GM21528 (cell line): Measurements from ENCODE around the gene TRIP12.
"Not testable (repeated sequence)": the region's sequence is repeated elsewhere in the genome, so short reads cannot be mapped to it uniquely, and the experiment has no call there.

Experiments used
- ATAC-seq: cut with Tn5 transposase; IDR thresholded peaks from one replicate; pipeline ENCODE4 v1.9.1; 2021; ENCODE audit warnings: mild to moderate bottlenecking, moderate library complexity; ENCODE audit not compliant: unreplicated experiment, low FRiP score

The TRIP12 gene

DNA sequence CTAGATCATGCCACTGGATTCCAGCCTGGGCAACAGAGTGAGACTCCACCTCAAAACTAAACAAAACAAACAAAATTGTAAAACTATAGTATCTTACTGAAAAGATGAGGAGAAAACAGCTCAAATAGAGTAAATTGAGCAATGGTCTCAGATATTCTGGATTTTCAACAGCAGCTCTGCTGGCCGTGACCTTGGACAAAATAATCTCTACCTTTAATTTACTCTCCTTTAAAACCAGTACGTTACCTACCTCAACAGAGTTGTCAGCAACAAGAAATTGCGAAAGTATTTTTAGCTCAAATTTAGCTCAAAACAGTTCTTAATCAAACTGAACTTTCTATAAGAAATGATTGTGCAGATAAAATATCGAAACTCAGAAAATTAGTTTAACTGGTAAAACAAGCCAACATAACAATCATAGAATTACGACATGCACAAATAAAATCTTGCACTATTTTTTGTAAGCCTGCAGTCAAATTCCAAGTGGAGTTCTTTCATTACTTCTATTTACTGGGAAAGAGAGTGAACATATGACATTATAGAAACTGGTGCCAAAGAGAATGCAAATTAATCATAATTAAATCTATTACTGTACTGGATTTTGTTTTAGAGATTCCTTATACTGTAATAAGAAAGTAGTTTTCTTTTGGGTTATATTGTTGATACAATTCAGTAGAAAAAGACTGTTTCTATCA is 40.8 kb downstream of the TRIP12 start:
- ATAC-seq, result no peak

DNA sequence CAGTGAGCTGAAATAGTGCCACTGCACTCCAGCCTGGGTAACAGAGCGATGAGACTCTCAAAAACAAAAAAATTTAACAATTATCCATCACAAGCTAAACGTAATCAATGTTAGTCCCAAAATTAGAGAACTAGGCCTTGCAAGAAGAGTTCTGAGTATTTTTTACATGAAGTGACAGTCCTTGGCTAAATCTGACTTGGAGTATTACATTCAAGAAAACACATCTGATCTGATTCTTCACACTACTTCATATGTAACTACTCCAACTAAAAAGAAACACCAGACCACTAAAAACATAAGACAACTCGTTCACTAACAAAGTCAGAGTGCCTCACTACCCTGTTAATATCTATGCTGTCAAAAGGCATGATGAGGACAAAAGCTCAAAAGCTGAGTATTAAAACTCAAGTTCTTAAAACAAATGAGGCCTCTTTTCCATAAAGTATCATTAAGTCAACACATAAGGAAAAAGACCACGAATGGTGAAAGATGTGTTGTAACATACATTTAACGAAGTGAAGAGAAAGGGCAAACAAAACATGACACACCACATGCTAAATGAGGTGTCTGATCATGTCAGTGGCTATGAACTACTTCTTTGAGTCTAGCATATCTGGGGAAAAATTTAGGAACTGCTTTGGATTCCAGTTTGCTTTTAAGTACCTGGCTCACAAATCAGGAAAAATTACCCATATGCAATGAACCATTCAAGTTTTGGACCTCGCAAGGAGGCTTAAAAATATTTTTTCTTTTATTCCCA is 42.4 kb downstream of the TRIP12 start:
- ATAC-seq, result no peak

DNA sequence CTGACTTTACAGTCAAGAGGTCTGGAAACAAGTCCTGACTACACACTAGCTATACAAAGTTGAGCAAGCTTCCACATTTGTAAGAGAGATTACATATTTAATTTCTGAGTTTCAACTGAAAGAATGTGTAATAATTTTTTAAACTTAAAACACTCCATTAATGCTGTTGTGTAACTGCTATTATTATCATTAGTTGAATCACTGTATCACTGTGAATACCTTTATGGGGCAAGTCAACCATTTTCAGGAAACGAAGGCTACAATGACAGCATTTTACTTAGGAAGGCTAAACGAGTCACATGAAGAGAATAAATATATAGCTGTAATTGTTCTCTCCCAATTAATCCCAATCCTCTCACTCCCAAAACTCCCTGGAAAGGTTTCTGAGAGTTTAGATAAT is 46.3 kb downstream of the TRIP12 start:
- no peak for ATAC-seq

DNA sequence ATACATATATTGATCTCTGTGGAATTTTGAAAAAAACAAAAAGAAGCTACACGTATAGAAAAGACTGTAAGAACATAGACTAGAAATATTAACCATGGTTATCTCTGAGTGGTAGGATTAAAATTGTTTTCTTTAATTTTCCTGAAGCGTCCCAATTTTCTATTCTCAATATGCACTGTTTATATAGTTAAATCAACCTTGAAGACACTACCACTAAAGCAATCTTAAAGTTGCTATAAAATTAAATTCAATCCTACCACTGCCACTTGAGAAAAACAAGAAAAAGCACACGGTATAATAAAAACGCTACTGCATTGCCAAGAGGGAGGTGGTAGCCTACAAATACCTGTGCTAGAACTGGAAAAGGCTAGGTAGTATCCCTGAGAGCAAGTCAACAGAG is 47.2 kb downstream of the TRIP12 start:
- ATAC-seq, result no peak

DNA sequence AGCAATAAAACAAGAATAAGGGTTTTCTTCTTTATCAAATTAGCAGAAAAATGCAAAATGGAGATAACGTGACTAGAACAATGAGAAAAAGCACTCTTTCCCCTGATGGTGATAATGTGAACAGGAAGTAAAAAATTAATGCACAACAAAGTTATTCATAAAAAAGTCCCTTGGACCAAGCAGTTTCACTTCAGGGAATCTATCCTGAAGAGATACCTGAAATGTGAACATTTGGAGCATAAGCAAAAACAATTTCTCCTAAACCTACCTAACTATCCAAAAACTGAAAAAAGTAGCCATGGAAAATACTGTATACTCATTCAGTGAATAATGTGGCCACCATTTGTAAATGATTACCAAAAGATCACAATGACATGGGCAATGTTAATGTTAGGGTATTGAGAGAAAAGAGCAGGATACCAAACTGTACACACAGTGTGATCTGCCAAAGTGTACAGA is 48.7 kb downstream of the TRIP12 start:
- peak; percentile 76 for ATAC-seq

DNA sequence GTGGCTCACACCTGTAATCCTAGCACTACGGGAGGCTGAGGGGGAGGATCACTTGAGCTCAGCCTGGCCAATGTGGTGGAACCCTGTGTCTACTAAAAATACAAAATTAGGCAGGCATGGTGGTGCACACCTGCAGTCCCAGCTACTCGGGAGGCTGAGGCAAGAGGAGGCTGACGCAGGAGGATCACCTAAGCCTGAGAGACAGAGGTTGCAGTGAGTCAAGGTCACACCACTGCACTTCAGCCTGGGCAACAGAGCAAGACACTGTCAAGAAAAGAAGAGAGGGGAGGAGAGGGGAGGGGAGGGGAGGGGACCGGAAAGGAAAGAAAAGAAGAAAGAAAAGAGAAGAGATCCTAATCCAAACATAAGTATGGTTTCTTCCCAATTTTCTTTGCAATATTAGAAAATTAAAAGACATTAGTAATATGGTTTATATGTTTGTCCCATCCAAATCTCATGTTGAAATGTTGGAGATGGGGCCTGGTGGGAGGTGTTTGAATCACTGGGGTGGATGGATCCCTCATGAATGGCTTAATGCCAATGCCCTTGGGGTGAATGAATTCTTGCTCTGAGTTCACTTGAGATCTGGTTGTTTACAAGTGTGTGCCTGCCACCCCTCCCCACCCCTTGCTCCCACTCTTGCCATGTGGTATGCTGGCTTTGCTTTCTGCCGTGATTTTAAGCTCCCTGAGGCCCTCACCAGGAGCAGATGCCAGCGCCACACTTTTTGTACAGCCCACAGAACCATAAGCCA is 50.7 kb downstream of the TRIP12 start:
- ATAC-seq, result no peak

DNA sequence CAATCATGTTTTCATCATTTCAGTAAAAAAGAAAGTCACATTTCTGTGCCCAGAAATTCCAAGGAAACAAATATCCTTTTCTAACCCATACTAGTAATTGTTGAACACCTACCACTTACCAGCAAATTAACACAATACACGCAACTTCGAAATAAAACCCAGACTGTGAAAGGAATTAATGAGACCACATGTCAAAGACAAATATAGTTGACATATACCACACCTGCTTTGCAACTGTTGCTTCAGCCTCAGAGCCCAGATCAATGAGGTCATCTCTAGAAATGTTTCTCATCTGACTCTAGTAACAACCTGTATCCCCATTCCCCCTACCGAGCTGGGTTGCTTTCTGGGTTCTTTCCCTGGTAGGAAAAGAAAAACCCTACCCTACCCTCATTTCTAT is 52.6 kb downstream of the TRIP12 start:
- no peak for ATAC-seq

DNA sequence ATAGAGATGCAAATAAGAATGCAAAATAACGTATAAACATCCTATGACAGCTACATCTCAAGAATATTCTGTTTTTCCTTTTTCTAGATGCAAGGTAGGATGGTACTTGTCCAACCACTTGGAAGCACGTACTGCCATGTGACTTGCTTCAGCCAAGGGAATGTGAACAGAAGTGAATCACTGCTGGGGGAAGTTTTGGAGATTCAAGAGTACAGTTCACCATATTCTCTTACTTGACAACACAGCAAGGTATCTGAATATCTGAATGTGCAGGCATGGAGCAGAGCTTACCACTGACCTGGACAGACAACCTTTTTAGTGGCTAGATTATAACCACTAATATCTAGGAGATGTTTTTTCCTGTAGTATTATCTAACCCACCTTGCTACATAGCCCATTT is 53.0 kb downstream of the TRIP12 start:
- no peak for ATAC-seq

DNA sequence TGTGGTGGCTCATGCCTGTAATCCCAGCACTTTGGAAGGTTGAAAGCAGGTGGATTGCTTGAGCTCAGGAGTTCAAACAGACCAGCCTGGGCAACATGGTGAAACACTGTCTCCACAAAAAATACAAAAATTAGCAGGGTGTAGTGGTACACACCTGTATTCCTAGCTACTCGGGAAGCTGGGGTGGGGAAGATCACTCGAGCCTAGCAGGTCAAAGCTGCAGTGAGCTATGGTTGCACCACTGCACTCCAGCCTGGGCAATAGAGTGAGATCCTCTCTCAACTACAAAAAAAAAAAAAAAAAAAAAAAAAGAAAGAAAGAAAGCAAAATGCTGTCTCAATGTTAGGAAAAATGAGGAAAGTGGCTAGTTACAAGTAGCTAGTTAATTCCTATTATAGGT is 56.8 kb downstream of the TRIP12 start:
- no peak for ATAC-seq

DNA sequence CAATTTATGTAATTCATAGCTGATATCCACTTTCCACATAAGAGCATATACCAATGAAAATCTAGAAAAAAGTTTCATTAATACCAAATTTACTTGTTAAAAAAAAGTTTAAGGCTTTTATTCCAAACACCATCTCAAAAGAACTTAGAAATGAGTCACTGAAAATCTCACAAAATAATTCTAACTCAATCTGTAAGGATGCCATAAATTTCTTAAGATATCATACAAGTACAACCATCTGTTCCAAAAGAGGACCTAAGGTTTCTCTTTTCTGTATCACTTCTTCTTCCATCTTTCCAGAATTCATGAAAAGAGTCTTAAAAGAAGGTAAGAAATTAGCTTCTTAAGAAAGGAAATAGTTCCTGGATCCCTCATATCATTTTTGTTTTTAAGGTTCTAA is 60.4 kb downstream of the TRIP12 start:
- ATAC-seq, result no peak

DNA sequence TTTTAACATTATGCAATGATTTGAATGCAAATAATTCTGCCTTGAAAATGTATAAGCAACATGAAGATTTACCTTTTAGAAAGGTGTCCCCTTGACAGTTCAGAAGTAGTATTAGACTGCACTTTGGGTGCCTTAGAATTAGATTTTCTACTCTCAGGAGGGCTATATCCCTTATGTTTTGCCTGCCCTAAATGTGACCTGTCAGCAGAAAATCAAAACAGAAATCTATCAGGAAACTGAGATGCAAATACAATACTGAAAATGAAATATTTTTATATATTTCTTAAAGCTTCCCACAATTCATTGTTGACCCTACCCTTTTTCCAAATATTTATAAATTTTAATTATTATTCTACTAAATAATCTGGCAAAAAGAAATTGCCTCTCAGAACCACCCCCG is 61.5 kb downstream of the TRIP12 start:
- ATAC-seq, result no peak

DNA sequence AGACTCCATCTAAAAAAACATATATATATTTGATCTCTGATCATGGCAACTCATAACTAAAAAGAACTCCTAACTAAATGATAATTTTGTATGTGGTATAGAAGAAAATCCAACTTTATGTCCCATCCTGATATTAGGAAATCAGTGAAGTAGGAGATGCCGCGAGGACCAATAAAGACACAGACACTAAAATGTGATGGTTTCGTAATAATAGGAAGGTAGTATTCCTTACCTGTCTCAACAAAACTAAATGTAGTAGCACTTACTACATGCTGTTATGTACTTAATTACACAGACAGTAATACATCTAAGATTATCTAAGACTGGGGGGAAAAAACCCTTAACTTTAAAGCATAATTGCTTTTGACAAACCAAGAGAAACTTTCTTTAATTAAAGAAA is 63.5 kb downstream of the TRIP12 start:
- ATAC-seq, result no peak

DNA sequence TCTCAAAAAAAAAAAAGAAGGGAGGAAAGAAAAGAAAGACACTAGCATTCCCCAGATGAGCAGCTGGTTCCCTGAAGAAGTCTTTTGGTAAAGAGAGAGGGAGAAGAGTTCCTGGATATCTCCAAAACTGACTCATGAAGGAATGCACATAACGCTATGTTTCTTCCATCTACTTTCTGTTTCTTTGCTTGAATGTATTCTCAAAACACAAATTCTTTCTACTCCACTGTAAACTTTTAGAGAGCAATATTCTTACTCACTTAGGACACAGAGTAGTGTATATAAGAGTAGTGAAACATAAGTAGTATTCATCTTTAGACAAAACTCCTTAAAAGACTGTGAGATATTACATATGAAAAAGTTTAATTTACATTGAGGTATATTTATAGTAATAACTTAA is 64.2 kb downstream of the TRIP12 start:
- ATAC-seq, result no peak

DNA sequence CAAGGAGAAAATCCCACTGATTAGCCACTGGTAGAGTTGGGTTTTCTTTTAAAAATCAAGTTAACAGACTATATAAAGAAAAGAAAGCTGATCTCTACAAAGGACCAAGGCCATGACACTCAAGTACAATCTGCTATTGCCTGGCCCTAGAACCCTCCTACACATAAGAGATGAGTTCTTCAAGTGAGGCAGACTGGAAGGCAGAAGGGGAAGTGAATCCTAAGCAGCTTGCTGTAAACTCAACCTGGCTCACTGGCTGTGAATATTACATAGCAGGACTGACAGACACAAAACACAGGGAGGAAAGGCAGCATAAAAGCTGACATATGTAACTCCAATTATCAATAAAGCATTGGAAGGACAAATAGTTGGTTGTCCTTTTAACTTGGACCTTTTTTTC is 65.4 kb downstream of the TRIP12 start:
- ATAC-seq, result peak; percentile 89

DNA sequence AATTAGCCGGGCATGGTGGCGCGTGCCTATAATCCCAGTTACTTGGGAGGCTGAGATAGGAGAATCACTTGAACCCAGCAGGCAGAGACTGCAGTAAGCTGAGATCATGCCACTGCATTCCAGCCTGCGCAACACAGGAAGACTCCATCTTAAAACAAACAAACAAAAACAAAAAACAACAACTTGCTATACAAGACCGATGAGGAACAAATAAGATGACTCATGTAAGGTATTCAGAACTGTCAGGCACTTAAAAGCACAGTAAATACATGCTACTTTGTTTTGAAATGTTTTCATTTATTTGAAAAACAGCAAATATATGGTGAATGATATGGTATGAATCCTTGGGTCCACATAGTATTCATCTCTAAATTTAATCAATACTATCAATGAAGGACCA is 66.7 kb downstream of the TRIP12 start:
- ATAC-seq, result no peak

DNA sequence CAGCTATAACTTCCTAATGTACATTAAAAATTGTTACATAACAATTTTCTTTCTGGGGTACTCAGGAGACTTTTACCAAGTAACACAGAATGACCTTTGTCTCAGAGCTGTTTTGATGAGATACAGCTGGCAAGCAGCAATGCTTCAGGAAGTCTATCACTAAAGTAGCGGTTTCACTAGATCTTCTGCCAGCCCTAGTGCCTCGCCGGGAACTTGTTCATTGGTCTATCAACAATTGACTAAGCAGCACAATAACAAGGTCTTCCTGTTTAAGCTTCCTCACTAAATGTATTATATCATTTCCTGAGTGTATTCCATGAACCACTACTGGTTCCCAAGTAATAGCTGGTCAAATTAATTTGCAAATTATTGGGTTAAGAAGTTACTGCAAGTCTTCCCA is 69.2 kb downstream of the TRIP12 start:
- peak; percentile 73 for ATAC-seq

DNA sequence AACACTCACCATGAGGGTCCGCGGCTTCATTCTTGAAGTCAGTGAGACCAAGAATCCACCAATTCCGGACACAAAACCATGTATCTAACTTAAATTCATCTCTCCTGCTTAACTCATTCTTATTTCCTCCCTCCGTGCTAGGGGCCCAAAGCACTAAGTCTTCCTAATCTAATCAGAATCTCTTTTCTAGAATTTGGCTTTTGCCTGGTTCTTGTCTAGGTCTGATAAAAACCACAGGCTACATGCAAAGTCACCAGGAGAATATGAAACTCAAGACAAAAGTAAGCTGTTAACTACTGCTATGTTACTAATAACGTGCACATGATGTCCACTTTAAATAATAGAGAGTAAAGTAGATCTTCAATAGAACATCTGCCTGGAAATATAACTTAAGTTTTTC is 69.9 kb downstream of the TRIP12 start:
- ATAC-seq, result no peak

DNA sequence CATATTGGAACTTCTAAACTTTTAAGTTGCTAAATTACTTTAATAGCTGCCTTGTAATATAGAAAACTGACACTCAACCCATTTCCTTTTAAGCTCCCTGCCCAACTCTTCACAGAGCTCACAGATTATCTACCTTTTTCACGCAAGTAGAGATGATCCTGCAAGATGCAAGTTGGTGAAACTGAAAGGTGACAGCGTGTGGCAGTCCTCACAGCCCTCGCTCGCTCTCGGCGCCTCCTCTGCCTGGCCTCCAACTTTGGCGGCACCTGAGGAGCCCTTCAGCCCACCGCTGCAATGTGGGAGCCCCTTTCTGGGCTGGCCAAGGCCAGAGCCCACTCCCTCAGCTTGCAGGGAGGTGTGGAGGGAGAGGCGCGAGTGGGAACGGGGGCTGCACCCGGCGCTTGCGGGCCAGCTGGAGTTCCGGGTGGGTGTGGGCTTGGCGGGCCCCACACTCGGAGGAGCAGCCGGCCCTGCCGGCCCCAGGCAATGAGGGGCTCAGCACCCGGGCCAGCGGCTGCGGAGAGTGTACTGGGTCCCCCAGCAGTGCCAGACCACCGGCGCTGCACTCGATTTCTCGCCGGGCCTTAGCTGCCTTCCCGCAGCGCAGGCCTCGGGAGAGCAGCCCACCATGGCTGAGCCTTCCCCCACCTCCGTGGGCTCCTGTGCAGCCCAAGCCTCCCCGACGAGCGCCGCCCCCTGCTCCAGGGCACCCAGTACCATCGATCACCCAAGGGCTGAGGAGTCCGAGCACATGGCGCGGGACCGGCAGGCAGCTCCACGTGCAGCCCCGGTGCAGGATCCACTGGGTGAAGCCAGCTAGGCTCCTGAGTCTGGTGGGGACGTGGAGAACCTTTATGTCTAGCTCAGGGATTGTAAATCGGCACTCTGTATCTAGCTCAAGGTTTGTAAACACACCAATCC is 71.2 kb downstream of the TRIP12 start:
- ATAC-seq, result not testable (repeated sequence)

DNA sequence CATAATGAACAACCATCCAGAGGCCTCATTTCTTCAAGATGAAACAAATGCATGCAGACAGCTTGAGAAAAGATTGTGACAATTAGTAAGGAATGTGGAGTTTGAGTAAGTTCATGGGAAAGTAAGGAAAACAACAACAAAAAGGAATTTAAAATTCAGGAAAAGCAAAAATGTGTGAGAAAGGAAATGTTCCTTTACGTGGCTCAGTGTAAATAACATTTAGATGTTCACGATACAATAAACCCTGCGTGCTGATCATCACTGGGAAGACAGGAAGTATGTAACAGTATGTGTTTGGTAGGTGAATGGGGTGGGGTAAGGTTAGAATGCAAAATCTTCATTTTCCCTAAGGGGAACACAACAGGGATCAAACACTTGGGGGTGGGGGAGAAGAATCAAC is 72.7 kb downstream of the TRIP12 start:
- no peak for ATAC-seq

DNA sequence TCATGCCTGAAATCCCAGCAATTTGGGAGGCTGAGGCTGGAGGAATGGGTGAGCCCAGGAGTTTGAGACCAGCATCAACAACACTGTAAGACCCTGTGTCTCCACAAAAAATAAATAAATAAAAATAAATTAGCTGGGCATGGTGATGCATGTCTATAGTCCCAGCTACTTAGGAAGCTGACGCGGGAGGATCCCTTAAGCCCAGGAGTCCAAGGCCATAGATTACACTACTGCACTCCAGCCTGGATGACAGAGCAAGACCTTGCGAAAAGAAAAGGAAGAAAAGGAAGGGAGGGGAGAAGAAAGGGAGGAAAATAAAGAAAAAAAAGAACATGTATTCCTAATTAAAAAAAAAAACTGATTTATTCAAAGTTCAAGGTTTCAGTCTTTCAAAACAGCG is 78.2 kb downstream of the TRIP12 start:
- no peak for ATAC-seq
